NT2/D1 (cell line): Measurements from ENCODE around the gene MCF2L.

ENCODE experiments used
- SUZ12 ChIP-seq: IDR thresholded peaks from 2 replicates; pipeline ENCODE4 v1.6.1; 2011; ENCODE audit not compliant: insufficient read length, insufficient read depth; ENCODE audit errors: extremely low read depth
- YY1 ChIP-seq: IDR thresholded peaks from 2 replicates; pipeline ENCODE4 v1.6.1; 2011; ENCODE audit not compliant: insufficient read length, insufficient read depth

DNA sequence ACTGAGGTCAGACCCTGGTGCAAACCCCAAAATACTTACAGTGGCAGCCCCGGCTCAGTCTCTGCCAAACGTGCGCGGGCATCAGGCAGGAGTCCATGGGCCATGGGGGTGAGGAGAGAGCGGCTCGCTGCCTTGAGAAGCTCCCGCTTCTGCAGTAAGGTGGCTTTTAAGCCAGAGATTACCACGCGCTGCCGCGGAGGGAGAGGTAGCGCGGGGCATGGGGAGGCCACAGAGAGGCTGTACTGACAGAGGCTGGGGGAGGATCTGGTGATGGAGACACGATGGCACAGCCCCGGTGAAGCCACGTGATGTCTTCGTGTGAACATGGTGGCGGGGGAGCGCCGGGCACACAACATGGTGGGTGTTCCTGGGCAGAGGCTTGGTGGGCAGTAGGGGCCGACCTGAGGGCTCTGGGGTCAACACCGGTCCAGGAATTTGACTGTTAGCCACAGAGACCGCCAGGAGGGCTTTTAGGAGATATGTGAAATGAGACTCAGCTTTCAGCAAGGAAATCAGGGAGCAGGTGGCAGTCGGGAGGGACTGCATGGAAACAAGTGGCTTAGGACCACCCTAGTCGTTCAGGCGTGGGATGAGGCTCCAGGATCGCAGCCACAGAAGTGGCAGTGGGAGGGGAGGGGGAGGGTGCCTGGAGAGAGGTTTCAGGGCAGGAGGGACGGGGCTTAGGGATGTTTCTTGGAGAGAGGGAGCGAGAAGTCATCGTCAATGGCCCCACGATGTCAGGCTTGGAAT lies 24.1 kb downstream of the MCF2L start:
- TF ChIP-seq SUZ12 (no peak), YY1 (no peak)
